Neural progenitor cell (in vitro differentiated cells): ENCODE results near the gene RGS3.

ENCODE experiments used
- CTCF ChIP-seq: fragments of 200-600 bp; sonication (generic); IDR thresholded peaks from 2 replicates; pipeline ENCODE4 v1.5.1; 2017; ENCODE audit warnings: antibody characterized with exemption, mild to moderate bottlenecking
- EZH2 ChIP-seq: fragments of 200-600 bp; sonication (generic); IDR thresholded peaks from 2 replicates; pipeline ENCODE4 v1.6.1; 2017; ENCODE audit warnings: antibody characterized with exemption, mild to moderate bottlenecking, moderate library complexity
- EZH2phosphoT487 ChIP-seq: fragments of 200-600 bp; sonication (generic); IDR thresholded peaks from 2 replicates; pipeline ENCODE4 v1.6.1; 2017; ENCODE audit warnings: antibody characterized with exemption

GRCh38 chr9:113603048-113603375, 139.5 kb downstream of the RGS3 start:
- TF ChIP-seq CTCF (no peak), EZH2 (no peak), EZH2phosphoT487 (no peak)
